Pons (tissue), 1 donor: Measurements from ENCODE around the gene MICAL3.
A peak's percentile ranks its signal among the peaks of the same experiment; 100 is the strongest.
"Not testable (repeated sequence)": the region's sequence is repeated elsewhere in the genome, so short reads cannot be mapped to it uniquely, and the experiment has no call there.

Experiments used
- DNase-seq: peaks from one replicate; pipeline ENCODE4 v3.0.0-alpha.2; 2016; ENCODE audit warnings: low spot score

MICAL3 gene

GRCh38 chr22:17884893-17885292 lies 139.5 kb downstream of the MICAL3 start:
- DNase-seq, result no peak

DNA sequence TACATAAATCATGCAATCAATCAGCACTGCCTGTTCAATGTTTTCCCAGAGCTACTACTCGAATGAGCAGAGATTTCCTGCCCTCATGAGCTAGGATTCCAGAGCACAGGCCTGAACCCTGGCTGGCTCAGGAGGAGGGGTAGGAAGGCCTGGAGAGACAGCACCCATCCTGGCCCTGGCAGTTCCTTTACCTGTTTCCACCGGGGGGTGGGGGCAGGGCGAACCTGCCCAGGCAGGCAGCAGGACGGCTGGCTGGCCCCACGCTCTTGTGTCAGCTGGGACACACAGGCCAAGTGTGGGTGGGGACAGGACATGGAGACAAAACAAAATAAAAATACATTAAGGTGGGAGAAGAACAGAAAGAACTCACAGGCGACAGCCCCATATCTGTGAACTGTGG lies 140.3 kb downstream of the MICAL3 start:
- DNase-seq, result no peak

DNA sequence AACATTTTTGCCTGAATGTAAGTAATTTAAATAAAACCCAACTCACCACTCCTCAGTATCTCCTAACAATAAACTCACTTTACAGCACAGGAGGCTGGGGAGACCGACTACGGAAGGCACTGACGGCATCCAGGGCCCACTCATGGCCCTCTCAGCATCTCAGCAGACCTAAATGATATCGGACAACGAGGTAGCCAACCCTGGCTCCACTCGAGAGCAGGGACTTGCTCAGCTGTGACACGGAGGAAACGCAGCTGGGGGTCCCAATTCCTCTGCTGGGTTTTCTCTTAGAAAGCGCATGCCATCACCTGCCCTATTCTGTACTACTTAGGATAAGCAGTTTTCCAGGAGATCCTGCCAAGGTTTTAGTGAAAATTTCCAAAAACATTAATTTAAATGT lies 141.0 kb downstream of the MICAL3 start:
- DNase-seq, result no peak

- DNase-seq, result no peak
These were observed 141.6 kb downstream of the MICAL3 start for GRCh38 chr22:17882727-17883126.

DNA sequence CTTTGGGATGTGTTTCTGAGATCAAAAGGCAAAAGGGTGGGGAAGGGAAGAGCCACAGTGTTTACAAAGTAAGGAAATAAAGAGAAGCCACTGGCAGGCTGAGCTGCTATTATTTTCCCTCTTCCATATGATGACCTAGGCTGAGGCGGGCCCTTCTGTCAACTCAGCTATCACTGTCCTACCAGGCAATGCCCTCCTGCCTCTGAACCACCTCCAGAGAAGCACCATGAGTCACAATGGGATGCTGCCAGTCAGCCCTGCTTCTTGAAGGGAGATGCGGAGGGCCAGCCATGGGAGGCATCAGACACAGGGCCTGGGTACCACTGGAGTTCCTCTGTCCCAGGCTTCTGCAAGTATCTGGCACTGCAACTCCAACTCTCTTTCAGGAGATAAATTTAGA lies 142.2 kb downstream of the MICAL3 start:
- DNase-seq, result no peak

DNA sequence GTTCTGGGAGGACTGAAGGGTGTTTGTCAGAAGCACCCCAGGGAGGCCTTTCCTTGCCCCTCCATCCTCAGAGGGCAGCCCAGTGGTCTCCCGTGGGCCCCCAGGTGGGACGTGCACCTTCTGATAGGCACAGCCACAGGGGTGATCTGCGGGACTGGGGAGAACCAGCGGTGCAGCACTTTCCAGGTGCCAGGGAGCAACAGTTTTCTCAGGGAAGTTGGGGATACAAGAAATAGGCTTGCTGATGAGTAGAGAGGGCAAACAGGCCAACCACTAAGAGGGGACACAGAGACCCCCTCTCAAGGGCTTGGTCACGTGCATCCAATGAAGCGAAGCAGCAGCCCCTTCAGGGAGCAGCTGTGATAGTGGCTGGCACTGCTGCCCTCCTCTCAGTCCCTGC lies 143.0 kb downstream of the MICAL3 start:
- DNase-seq, result no peak

DNA sequence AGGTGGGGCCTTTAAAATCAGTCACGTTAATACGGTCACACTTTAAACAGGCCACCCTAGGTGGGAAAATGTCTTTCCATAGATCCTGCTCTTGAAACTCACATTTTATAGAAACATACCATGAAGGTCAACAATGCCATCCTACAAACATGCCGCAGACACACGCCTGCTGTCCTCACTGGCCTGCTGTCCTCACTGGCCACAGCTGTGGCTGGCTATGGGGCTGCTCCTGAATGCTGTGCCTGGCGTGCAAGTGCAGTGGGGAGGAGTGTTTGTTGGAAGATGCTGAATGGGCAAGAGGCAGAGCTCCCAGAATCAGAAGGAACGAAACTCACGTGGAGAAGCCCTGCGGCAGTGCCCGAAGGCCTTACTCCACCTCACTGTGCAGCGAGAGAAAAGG lies 143.9 kb downstream of the MICAL3 start:
- no peak for DNase-seq

DNA sequence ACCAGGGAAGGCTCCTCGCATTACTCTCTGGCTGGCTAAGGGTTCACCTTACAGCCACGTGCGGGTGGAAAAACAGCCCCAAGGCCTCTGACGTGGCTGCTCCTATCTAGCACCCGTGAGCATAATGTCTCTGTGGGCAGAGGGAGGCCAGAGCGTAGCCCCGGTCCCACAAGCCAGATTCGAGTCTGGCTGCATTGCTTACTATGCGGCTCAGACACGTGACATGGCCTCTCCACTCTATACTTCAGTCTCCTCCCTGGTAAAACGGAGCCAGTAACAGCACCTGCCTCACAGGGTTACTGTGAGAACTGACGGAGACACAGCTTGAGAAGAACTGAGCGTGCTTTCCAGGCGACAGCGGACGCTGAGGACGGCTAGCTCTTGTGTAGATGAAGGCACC lies 144.3 kb downstream of the MICAL3 start:
- no peak for DNase-seq

DNA sequence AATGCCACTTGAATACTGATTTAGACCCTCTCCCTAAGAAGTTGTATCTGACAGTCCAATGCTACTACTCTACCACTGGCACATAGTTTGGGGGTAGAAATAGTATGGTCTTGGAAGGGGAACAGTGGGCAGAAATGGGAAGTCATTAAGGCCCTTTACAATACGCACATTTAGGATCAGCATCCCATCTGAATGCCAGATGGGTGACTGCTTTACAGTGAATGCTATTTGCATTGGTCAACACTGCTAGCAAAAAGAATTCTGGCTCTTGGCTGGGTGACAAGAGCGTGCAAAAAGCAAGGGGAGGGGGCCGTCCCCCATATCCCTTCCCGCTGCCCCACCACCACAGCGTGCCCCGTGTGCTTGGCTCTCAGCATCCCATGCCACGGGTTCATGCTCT lies 145.4 kb downstream of the MICAL3 start:
- DNase-seq, result no peak

GRCh38 chr22:17878186-17878694 lies 146.1 kb downstream of the MICAL3 start:
- no peak for DNase-seq

DNA sequence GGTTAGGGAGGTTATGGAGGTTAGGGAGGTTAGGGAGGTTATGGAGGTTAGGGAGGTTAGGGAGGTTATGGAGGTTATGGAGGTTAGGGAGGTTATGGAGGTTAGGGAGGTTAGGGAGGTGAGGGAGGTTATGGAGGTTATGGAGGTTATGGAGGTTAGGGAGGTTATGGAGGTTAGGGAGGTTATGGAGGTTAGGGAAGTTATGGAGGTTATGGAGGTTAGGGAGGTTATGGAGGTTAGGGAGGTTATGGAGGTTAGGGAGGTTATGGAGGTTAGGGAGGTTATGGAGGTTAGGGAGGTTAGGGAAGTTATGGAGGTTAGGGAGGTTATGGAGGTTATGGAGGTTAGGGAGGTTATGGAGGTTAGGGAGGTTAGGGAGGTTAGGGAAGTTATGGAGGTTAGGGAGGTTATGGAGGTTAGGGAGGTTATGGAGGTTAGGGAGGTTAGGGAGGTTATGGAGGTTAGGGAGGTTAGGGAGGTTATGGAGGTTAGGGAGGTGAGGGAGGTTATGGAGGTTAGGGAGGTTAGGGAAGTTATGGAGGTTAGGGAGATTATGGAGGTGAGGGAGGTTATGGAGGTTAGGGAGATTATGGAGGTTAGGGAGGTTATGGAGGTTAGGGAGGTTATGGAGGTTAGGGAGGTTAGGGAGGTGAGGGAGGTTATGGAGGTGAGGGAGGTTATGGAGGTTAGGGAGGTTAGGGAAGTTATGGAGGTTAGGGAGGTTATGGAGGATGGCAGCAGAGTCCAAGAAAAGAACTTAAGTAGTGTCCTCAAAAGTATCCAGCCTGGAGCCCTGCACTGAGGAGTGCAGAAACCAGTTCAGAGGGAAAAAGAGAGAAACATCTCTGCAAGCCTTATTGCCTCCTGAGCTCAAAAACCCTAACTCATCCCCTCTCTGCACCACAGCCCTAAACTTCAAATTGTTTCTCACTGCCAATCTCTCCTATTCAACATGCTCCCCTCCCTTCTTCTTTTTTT lies 147.2 kb downstream of the MICAL3 start:
- not testable (repeated sequence) for DNase-seq

GRCh38 chr22:17876306-17876831 lies 148.0 kb downstream of the MICAL3 start:
- no peak for DNase-seq

DNA sequence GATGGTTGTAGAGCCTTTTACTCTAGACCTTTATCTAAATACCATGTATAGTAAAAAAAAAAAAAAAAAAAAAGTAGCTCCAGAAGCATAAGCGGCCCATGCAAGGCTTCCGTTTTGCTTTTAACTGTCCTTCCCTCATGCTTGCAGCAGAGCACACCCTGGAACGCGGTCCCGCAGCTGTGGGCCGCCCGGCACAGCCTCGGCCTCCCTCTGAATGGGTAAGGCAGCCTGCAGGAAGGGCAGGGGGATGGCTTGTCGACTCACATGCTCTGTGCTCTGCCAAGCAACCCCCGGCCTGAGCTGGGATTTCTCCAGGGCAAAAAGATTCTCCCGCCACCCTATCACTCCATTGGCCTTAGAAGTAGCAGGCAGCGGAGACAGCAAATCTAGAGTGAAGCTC lies 148.7 kb downstream of the MICAL3 start:
- DNase-seq, result no peak

DNA sequence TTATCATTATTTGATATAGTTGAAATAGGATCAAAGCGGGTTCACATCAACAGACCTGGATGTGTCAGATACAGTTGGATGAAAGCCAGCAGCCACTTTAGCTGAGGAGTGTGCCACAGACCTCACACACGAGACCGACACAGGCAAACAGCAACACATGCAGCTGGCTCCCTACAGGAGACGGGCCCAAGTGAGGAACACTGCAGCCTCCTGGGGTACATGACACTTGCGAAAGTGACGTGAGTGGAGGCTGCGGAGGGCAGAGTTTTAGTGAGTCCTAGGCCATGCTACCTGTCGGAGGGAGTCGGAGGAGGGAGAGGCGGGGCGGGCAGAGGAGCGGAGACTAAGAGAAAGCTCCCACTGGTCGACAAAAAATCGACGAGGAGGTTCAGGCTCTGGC lies 149.2 kb downstream of the MICAL3 start:
- no peak for DNase-seq

DNA sequence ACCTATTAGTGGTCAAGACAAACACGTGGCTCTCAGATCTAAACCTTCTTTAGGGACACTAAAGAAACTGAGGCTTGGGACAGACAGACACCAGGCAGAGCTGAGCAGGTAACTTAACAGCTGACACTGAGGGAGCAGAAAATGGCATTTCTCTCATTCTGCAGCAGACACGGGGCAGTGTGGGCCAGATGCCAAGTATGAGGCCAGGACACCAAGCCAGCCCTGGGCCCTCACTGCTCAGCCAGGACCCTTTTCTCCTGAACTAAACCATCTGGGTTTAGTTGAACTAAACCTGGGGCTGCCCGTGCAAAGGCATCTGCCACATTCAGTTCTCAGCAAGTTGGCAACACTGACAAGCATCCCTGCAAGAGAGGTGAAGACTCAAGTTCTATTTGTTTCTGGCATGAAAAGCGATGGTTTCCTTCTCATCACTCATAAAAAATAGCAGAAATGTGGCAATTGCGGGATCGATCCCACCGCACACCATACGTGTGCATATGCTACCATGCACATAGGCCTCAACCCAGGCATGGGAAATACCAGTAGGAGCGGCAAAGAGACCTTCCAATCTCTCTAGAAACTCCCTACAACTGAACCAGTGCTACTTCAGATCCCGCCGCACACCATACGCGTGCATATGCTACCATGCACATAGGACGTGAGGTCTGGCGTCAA lies 150.0 kb downstream of the MICAL3 start:
- DNase-seq, result no peak

GRCh38 chr22:17873804-17874203 lies 150.6 kb downstream of the MICAL3 start:
- no peak for DNase-seq

DNA sequence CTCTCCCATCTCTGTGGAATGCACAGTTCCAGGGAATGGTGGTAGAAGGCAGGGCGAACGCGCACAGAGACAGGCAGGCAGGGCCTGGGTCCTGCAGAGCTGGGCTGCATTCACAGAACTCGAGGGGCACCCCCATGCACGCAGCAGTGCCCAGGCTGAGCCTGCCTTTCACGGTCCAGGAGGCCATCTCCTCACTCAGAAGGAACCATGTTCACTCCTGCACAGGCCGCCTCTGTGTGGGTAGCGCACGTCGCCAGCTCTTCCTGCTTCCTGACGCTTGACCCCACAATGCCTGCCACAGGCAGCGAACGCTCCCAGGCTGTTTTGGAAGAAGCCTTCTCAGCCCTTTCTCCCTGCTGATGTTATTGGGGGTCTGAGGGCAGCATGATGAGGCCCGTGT lies 151.2 kb downstream of the MICAL3 start:
- DNase-seq, result no peak

- no peak for DNase-seq
These were observed 151.9 kb downstream of the MICAL3 start for GRCh38 chr22:17872471-17872870.

- DNase-seq, result peak; percentile 80
These were observed 152.5 kb downstream of the MICAL3 start for GRCh38 chr22:17871726-17872458.

DNA sequence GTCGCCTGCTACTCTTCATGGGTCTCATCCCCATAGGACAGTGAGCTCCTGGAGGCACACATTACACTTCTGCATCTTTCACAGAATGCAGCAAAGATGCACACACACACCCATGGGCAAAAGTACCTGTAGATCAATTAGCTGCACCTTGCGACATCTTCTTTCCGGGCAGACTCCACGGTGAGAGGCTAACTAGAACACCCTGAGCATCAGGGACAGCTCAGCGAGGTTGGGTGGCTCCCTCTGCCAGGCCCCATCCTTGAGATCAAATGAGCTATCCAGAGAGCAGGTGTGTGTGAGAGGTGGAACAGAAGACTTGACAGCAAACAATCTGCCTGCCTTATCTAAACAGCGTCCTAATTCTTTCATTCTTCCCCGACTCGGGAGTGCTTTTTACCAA lies 154.0 kb downstream of the MICAL3 start:
- DNase-seq, result no peak

- DNase-seq, result peak; percentile 74
These were observed 154.9 kb downstream of the MICAL3 start for GRCh38 chr22:17869285-17870096.
